ENCODE results near the gene MEGF6. TPM values are rescaled to one million over a fixed set of nuclear protein-coding genes. Genes with fewer than 3 reads are reported as not detected.

The MEGF6 gene
- total RNA-seq, 2 experiments from 2014 or later: 57.5 to 62.2 TPM

DNA sequence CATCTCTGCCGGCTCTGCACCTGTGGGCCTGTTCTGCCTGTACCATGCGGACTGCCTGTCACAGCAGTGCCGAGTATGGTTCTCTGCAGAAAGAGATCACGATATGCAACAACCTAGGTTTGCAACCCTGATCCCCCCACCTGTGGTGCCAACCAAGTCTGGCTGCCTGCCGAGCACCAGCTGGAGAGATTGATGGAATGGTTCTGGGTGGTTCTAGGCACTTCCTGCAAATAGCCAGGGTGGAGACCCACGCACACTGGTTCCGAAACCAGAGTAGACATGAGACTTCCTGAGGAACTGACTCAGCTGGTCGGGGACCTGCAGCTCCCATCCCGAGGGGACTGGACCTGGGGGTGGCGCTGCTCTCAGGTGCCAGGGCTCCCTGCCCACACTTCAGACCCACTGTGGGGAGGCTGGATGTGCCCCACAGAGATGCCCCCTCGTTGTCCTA, 18.9 kb upstream of the MEGF6 start:
- POLR2A ChIA-PET: no interaction called here
- CTCF ChIA-PET: interaction anchor here (2.1 kb wide), 1 partner anchor 11 kb away, joined by 7 read pairs; no protein-coding TSS in a partner anchor
- Histone ChIP-seq H3K9me3 (ENCODE audit: control insufficient read depth in 1 of 2, insufficient read depth in 1 of 2, low read length in 2 of 2) (no peaks in the 10 kb centered on the region), H3K4me3 (ENCODE audit: low read length) (no peak overlapping the region), H3K27me3 (ENCODE audit: control insufficient read depth in 1 of 2, insufficient read depth in 2 of 2, low read length in 2 of 2) (no peaks in the 10 kb centered on the region), H3K36me3 (ENCODE audit: insufficient read depth, low read length) (peaks cover 73% of the 10 kb centered on the region), H3K4me1 (ENCODE audit: insufficient read depth, low read length) (peaks cover 11% of the 10 kb centered on the region), H3K27ac (ENCODE audit: low read depth in 1 of 2, low read length in 2 of 2) (no peak overlapping the region)
- ATAC-seq (ENCODE audit: poor library complexity): no peak
- Mint-ChIP-seq H3K36me3 (ENCODE audit: low read depth) (peaks cover 56% of the 10 kb centered on the region), H3K4me3 (no peak overlapping the region), H3K27me3 (no peaks in the 10 kb centered on the region), H3K9me3 (no peaks in the 10 kb centered on the region), H3K4me1 (ENCODE audit: low read depth) (peaks cover 10% of the 10 kb centered on the region), H3K27ac (no peak overlapping the region)
- intact Hi-C loops (cut with DNase I, micrococcal nuclease): no loop called here
- no peak for DNase-seq
- TF ChIP-seq, protein P1, sequence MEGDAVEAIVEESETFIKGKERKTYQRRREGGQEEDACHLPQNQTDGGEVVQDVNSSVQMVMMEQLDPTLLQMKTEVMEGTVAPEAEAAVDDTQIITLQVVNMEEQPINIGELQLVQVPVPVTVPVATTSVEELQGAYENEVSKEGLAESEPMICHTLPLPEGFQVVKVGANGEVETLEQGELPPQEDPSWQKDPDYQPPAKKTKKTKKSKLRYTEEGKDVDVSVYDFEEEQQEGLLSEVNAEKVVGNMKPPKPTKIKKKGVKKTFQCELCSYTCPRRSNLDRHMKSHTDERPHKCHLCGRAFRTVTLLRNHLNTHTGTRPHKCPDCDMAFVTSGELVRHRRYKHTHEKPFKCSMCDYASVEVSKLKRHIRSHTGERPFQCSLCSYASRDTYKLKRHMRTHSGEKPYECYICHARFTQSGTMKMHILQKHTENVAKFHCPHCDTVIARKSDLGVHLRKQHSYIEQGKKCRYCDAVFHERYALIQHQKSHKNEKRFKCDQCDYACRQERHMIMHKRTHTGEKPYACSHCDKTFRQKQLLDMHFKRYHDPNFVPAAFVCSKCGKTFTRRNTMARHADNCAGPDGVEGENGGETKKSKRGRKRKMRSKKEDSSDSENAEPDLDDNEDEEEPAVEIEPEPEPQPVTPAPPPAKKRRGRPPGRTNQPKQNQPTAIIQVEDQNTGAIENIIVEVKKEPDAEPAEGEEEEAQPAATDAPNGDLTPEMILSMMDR (IDR thresholded peaks at IDR 0.05): no peak

DNA sequence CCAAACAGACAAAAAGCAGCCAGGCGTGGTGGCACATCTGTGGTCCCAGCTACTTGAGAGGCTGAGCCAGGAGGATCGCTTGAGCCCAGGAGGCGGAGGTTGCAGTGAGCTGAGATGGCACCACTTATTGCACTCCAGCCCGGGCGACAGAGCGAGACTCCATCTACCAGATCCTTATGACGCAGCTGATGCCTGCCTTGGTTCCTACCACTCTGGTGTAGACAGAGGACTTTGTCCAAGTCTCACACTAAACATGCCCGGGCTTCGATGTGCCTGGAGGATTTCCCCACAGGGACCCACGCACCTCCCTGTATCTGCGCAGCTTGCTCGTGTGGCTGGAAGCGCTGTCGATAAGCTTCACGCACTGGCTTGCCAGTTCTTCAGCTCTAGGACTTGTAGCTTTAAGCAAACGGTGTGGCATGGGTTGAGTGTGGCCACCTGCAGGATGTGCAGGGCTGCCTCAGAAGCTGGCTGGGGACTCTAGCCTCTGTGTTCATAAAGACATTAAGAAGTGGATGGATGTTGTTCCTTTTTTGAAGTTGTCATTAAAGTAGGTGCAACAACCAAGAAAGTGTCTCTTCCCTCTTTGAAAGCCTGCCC, 18.4 kb upstream of the MEGF6 start:
- no peak for DNase-seq
- intact Hi-C loops (cut with DNase I, micrococcal nuclease): loop anchor here in 1 of 2 experiments (10.0 kb wide), 1 partner anchor 275 kb away; the partner anchor contains the start of gene C1orf174
- H3K36me3 ChIP-seq (ENCODE audit: insufficient read depth, low read length): peaks cover 68% of the 10 kb centered on the region

DNA sequence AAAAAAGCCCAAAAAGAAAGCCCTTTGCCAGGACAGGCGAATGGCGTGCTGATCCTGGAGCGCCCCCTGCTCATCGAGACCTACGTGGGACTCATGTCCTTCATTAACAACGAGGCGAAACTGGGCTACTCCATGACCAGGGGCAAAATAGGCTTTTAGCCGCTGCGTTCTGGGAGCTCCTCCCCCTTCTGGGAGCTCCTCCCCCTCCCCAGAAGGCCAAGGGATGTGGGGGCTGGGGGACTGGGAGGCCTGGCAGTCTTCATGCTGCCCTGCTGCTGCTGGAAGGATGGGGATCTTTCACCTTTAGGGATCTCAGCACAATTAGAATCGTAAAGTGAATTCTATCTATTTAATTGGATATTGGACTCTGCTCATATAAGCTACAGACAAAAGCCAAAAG, 17.1 kb upstream of the MEGF6 start:
- Histone ChIP-seq H3K4me3 (ENCODE audit: low read length) (no peak overlapping the region), H3K36me3 (ENCODE audit: insufficient read depth, low read length) (peaks cover 57% of the 10 kb centered on the region), H3K27ac (ENCODE audit: low read depth in 1 of 2, low read length in 2 of 2) (no peak overlapping the region), H3K4me1 (ENCODE audit: insufficient read depth, low read length) (peaks cover 21% of the 10 kb centered on the region), H3K27me3 (ENCODE audit: control insufficient read depth in 1 of 2, insufficient read depth in 2 of 2, low read length in 2 of 2) (no peaks in the 10 kb centered on the region), H3K9me3 (ENCODE audit: control insufficient read depth in 1 of 2, insufficient read depth in 1 of 2, low read length in 2 of 2) (no peaks in the 10 kb centered on the region)
- H3K9me3 Mint-ChIP-seq: no peaks in the 10 kb centered on the region
- CTCF ChIA-PET: interaction anchor here (2.1 kb wide), 1 partner anchor 9 kb away, joined by 7 read pairs; no protein-coding TSS in a partner anchor
- H3K4me3 Mint-ChIP-seq: peak overlapping the region; percentile 54
- H3K27ac Mint-ChIP-seq: peak overlapping the region; percentile 39
- intact Hi-C loops (cut with DNase I, micrococcal nuclease): loop anchor here in 1 of 2 experiments (10.0 kb wide), 1 partner anchor 276 kb away; the partner anchor contains the start of gene C1orf174
- no peak for ATAC-seq (ENCODE audit: poor library complexity)
- peaks cover 53% of the 10 kb centered on the region for H3K36me3 Mint-ChIP-seq (ENCODE audit: low read depth)
- POLR2A ChIA-PET: interaction anchor here (0.6 kb wide), 2 partner anchors 97 to 1373 kb away, joined by 3 read pairs; no protein-coding TSS in a partner anchor
- no peak for DNase-seq
- TF ChIP-seq, protein P1 (IDR thresholded peaks at IDR 0.05): no peak
- H3K27me3 Mint-ChIP-seq: no peaks in the 10 kb centered on the region
- peaks cover 24% of the 10 kb centered on the region for H3K4me1 Mint-ChIP-seq (ENCODE audit: low read depth)

More for the DNA sequence above, 18.4 kb upstream of the MEGF6 start:
- ChIA-PET POLR2A (no interaction called here), CTCF (interaction anchor here (2.1 kb wide), 1 partner anchor 11 kb away, joined by 7 read pairs; no protein-coding TSS in a partner anchor)
- Mint-ChIP-seq H3K9me3 (no peaks in the 10 kb centered on the region), H3K36me3 (ENCODE audit: low read depth) (peaks cover 52% of the 10 kb centered on the region), H3K27me3 (no peaks in the 10 kb centered on the region), H3K4me3 (no peak overlapping the region), H3K27ac (peak overlapping the region; percentile 39), H3K4me1 (ENCODE audit: low read depth) (peaks cover 12% of the 10 kb centered on the region)
- no peak for ATAC-seq (ENCODE audit: poor library complexity)
- Histone ChIP-seq H3K27me3 (ENCODE audit: control insufficient read depth in 1 of 2, insufficient read depth in 2 of 2, low read length in 2 of 2) (no peaks in the 10 kb centered on the region), H3K4me3 (ENCODE audit: low read length) (no peak overlapping the region), H3K9me3 (ENCODE audit: control insufficient read depth in 1 of 2, insufficient read depth in 1 of 2, low read length in 2 of 2) (no peaks in the 10 kb centered on the region), H3K27ac (ENCODE audit: low read depth in 1 of 2, low read length in 2 of 2) (no peak overlapping the region), H3K4me1 (ENCODE audit: insufficient read depth, low read length) (peaks cover 12% of the 10 kb centered on the region)
- TF ChIP-seq, protein P1 (IDR thresholded peaks at IDR 0.05): no peak

Data from CD4-positive, alpha-beta T cell (primary cell).